ENCODE measurements around the gene CELA3B.
"Not testable (repeated sequence)": the region's sequence is repeated elsewhere in the genome, so short reads cannot be mapped to it uniquely, and the experiment has no call there.

CELA3B gene, protein sequence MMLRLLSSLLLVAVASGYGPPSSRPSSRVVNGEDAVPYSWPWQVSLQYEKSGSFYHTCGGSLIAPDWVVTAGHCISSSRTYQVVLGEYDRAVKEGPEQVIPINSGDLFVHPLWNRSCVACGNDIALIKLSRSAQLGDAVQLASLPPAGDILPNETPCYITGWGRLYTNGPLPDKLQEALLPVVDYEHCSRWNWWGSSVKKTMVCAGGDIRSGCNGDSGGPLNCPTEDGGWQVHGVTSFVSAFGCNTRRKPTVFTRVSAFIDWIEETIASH

DNA sequence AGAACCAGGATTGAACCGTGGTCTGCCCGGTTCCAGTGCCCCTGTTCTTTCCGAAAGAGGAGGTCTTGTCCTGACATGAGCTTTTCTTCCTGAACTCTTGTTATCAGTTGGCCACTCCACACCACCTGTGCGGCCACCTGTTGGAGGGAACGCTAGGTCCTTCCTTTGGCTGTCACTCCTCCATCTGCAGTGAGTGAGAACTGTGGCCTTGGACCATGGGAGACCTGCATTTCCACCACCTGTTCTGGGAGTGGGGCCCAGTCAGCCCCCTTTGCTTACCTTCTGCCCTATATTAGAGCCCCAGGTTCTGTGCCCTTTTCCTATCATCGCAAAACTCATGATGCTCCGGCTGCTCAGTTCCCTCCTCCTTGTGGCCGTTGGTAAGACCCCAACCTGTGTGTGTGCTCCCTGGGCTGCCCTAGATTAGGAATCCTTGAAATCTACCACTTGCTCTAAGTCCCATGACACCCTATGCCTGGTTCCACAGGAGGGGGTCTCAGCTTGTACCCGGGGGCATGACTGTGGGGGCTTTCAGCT is at the start of gene CELA3B:
CELA3B (plus strand) TSS at position 320 of the 537 bp plus-strand sequence; CDS start at position 338, 18 bp downstream.
- not testable (repeated sequence) for DNase-seq

DNA sequence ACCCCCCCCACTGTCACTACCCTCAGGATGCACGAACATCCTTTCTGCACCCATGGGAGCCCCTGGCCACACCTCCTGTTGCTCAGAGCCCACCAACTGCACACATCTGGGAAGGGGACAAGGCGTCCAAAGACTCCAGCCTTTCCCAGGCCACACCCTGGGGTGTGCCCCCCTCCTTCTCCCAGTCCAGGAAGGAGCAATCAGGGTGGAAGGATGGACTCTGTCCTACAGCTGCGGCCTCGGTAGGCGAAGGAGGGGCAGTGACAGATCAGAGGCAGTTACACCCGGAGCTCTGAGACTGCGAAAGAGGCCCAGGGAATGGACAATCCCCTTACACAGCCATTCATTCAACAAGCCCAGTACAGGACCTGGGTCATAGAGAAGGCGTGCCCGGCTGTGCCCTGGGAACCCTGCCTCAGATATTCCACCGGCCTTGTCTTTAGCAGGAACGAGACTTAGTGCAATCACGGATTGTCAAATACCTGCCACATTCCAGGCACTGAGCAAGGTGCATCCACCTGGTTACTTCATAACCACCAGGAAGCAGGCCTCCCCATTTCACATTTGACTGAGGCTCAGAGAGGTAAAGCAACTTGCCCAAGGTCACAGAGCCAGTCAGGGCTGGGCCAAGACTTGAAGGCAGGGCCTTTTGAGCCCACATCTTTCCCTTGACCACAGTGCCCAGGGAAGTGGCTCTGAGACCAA is 49.1 kb upstream of the CELA3B start:
- DNase-seq, result no peak

- peak; percentile 63 for DNase-seq
Measured at GRCh38 chr1:21930080-21930571, 46.7 kb upstream of the CELA3B start.

- DNase-seq, result no peak
Measured at GRCh38 chr1:21930629-21931170, 46.1 kb upstream of the CELA3B start.

DNA sequence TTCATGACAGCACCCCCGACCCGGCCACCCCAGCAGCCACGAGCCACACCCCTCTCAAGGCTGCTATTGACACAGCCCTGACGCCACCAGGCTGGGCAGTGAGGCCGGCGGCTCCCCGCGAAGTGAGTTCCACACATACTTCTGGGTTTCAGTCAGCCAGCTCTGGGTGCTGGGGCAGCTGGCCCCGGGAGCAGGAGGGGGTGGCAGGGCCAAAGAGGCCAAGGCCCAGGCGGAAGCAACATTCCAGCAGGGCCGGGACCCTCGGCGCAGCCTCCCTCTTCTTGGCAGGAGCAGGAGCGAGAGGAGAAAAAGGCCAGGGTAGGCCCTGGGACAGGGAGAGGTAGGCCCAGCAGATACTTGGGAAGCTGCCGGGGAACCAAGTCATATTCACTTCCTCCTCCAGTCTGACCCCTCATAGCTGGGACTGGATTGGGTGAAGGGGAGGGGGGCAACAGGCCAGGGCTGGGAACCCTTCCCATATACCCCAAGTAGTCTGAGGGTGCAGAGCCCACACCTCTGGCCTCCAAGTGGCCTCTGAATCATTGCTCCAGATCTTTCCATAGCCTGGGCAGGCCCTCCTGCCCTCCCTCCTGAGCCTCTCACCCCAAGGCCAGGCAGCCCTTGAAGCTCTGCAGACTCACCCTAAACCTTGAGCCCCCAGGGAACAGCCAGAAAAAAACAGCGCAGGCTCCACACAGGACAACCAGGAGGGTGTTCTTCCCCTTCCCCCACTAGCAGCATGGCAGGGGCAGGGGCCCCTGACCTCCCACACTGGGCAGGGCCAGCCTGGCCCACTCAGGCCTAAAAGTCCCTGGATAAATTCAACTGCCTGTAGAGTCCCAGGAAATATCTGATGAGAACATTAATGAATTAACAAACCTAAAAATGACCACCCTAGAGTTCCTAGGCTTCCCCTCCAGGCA is 45.4 kb upstream of the CELA3B start:
- no peak for DNase-seq

- DNase-seq, result peak; percentile 44
Measured at GRCh38 chr1:21932127-21932526, 44.7 kb upstream of the CELA3B start.

- DNase-seq, result no peak
Measured at GRCh38 chr1:21933397-21934248, 43.2 kb upstream of the CELA3B start.

DNA sequence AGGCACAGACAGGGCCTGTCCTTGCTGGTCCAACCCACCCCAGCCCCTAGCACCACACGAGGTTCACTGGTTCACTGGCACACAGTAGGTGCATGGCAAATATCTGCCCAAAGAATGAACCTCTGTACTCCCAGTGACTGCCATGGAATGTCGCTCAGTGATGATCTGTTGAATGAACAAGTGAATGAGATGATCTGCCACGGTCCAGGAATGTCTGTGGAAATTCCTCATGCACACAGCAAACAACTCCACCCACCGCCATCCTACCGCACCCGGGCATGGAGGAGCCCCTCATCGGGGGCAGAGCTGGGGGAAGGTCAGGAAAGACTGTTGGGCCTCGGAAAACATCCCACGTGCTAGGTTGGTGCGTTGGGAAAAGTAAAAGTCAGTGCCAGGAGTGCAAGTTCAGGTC is 41.4 kb upstream of the CELA3B start:
- DNase-seq, result no peak

GRCh38 chr1:21935891-21936365 is 40.9 kb upstream of the CELA3B start:
- DNase-seq, result no peak

DNA sequence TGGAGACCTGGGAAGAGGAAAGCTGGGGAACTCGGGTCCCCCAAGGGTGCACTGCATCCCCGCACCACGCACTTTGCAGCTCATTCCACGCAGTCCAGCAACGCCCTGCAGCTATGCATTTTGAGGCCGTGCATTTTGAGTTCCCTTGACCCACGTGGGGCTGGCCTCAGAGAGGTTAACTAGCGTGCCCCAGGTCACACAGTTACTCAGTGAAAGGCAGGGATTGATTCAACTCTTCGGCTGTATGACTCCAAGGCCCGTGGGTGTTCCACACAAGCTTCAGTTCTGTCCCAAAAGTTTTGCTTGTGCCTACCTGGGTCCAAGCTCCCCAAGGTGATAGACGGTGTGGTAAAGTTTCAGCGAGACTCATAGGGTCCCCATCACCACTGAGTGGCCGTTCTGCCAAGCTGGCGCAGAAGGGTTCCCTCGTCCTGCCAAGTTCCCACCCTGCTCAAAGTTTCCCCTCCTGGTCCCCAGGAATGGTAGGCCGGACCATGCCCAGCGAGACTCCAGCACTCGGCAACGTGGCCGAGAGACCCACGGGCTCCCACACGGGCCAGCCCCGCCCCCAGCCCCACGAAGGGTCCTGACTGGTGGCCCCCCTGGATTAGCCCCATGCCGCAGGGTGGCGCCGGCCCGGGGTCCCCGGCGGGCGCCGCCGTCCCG is 40.3 kb upstream of the CELA3B start:
- DNase-seq, result no peak

- no peak for DNase-seq
Measured at GRCh38 chr1:21937034-21937371, 39.8 kb upstream of the CELA3B start, which contains the start of gene HSPG2. Gene HSPG2 (minus strand): TSS chr1:21937310. CDS start chr1:21937217, 93 bp downstream.

GRCh38 chr1:21937372-21938121 is 39.3 kb upstream of the CELA3B start:
- peak; percentile 85 for DNase-seq

GRCh38 chr1:21938732-21939538 is 37.9 kb upstream of the CELA3B start:
- DNase-seq, result no peak

DNA sequence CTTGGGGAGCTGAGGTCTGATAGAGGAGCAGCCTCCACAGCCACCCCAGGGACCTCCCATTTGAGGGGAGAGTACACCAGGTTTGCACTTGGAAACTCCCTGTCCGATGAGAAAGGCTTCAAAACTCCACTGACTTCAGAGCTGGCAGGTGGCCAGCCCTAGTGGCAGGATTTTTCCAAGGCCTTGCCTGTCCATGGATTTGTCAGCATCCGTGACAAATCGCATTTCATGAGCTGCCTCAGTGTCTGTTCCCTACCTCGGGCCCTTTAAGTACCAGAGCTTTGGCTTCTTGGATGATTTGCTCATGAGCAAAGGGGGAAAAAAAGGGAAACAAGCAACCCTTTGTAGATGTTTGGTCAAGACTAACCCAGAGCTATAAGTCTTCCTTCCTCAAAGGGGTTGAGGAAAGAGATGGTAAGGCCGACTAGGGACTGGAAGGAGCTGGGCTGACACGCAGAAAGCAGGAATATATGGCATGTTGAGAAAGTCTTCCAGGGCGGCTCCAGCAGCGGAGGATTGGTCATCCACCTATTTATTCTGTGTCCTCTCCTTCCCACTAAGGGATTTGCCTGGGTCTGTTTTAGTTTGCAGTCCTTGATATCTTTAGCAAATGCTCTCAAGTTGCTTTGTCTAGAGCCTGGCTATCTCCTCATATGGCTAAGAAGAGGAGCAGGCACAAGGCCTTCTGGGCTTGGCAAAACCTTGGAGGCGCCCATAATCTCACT is 37.0 kb upstream of the CELA3B start:
- peak; percentile 50 for DNase-seq

GRCh38 chr1:21940492-21940891 is 36.3 kb upstream of the CELA3B start:
- DNase-seq, result no peak

GRCh38 chr1:21941370-21941769 is 35.5 kb upstream of the CELA3B start:
- DNase-seq, result no peak

GRCh38 chr1:21942464-21942863 is 34.4 kb upstream of the CELA3B start:
- DNase-seq, result no peak

- DNase-seq, result peak; percentile 82
Measured at GRCh38 chr1:21942959-21943640, 33.7 kb upstream of the CELA3B start.

Measured in hematopoietic multipotent progenitor cell treated with erythropoietin and hydrocortisone succinate and interleukin-3 and kit ligand, for 6 days (in vitro differentiated cells).